IMR-90 (cell line): Measurements from ENCODE around the gene BRME1. TPM values are rescaled to one million over a fixed set of nuclear protein-coding genes. Genes with fewer than 3 reads are reported as not detected.
A peak's percentile ranks its signal among the peaks of the same experiment; 100 is the strongest.

Experiments used
- ATAC-seq: fragments of 200-7000 bp; cut with Tn5 transposase; 2 replicates; pipeline ENCODE4 v1.9.1; 2020; ENCODE audit warnings: low read depth, mild to moderate bottlenecking, moderate library complexity
- BruUV-seq: library from RNA; stranded (reverse); fragments of 400-500 nt; replicated peaks from 2 replicates; lab custom pipeline; 2021; lab: Mats Ljungman, UMichigan
- CTCF ChIA-PET: fragments of 300-600 bp; formaldehyde crosslinking; extraction: SDS; loops from one replicate; lab custom pipeline; 2021; ENCODE audit warnings: antibody characterized with exemption; lab: Yijun Ruan, JAX
- POLR2A ChIA-PET: fragments of 300-600 bp; sonication (Branson Sonifier 250); formaldehyde crosslinking; loops from one replicate; lab custom pipeline; 2022; ENCODE audit warnings: antibody characterized with exemption; ENCODE audit not compliant: unreplicated experiment; lab: Charles Lee
- DNase-seq: peaks from one replicate; pipeline ENCODE4 v3.0.0; 2013
- H2AFZ ChIP-seq: replicated peaks from 2 replicates; pipeline ENCODE3; 2013; ENCODE audit warnings: low read length, mild to moderate bottlenecking; ENCODE audit not compliant: poor library complexity
- H2AK5ac ChIP-seq: 2 replicates; pipeline ENCODE4 v1.6.1; 2013; ENCODE audit warnings: low read depth, low read length, inconsistent platforms
- H2AK9ac ChIP-seq: replicated peaks from 2 replicates; pipeline ENCODE3; 2013; ENCODE audit warnings: mild to moderate bottlenecking, low read depth, low read length, moderate library complexity; ENCODE audit not compliant: poor library complexity
- H2BK120ac ChIP-seq: 2 replicates; pipeline ENCODE4 v1.6.1; 2013; ENCODE audit warnings: low read depth, low read length, inconsistent platforms
- H2BK15ac ChIP-seq: 3 replicates; pipeline ENCODE4 v1.6.1; 2013; ENCODE audit warnings: low read depth, low read length, inconsistent platforms
- H2BK20ac ChIP-seq: 2 replicates; pipeline ENCODE4 v1.6.1; 2013; ENCODE audit warnings: low read depth, mild to moderate bottlenecking, inconsistent platforms, low read length, moderate library complexity
- H2BK5ac ChIP-seq: 2 replicates; pipeline ENCODE4 v1.6.1; 2013; ENCODE audit warnings: mild to moderate bottlenecking, low read depth, low read length, inconsistent platforms; ENCODE audit not compliant: poor library complexity, severe bottlenecking
- H3K14ac ChIP-seq: replicated peaks from 2 replicates; pipeline ENCODE4 v1.6.1; 2013; ENCODE audit warnings: low read depth, low read length, inconsistent platforms
- H3K18ac ChIP-seq: 2 replicates; pipeline ENCODE4 v1.6.1; 2013; ENCODE audit warnings: low read depth, low read length, control low read depth
- H3K23ac ChIP-seq: 2 replicates; pipeline ENCODE4 v1.6.1; 2013; ENCODE audit warnings: low read depth, low read length, inconsistent platforms
- H3K27ac ChIP-seq: 2 replicates; pipeline ENCODE4 v1.5.1; 2013; ENCODE audit warnings: mild to moderate bottlenecking, control low read depth, low read length; ENCODE audit not compliant: insufficient read depth
- H3K27me3 ChIP-seq: 2 replicates; pipeline ENCODE4 v1.6.1; 2013; ENCODE audit warnings: low read length; ENCODE audit not compliant: control insufficient read depth, insufficient read depth
- H3K36me3 ChIP-seq: 2 replicates; pipeline ENCODE4 v1.6.1; 2013; ENCODE audit warnings: low read length, mixed read lengths; ENCODE audit not compliant: control insufficient read depth, insufficient read depth
- H3K4ac ChIP-seq: 2 replicates; pipeline ENCODE4 v1.6.1; 2013; ENCODE audit warnings: low read depth, low read length, inconsistent platforms
- H3K4me1 ChIP-seq: 2 replicates; pipeline ENCODE4 v1.6.1; 2013; ENCODE audit warnings: low read length, mixed read lengths; ENCODE audit not compliant: control insufficient read depth, insufficient read depth
- H3K4me2 ChIP-seq: 2 replicates; pipeline ENCODE4 v1.6.1; 2013; ENCODE audit warnings: low read depth, mild to moderate bottlenecking, control low read depth, low read length, moderate library complexity
- H3K4me3 ChIP-seq: 2 replicates; pipeline ENCODE4 v1.5.1; 2013; ENCODE audit warnings: low read depth, mild to moderate bottlenecking, control low read depth, low read length, moderate library complexity; ENCODE audit not compliant: insufficient read depth
- H3K56ac ChIP-seq: 2 replicates; pipeline ENCODE4 v1.6.1; 2013; ENCODE audit warnings: low read length, inconsistent platforms; ENCODE audit not compliant: insufficient read depth; ENCODE audit errors: extremely low read depth
- H3K79me1 ChIP-seq, 2 experiments: 2 replicates each; pipeline ENCODE4 v1.6.1; 2013; ENCODE audit warnings: low read length in 2 of 2, inconsistent platforms in 1 of 2, low read depth in 1 of 2
- H3K9ac ChIP-seq: 2 replicates; pipeline ENCODE4 v1.6.1; 2013; ENCODE audit warnings: low read depth, low read length, control low read depth
- H3K9me1 ChIP-seq: 2 replicates; pipeline ENCODE4 v1.6.1; 2013; ENCODE audit warnings: low read length, inconsistent platforms; ENCODE audit not compliant: insufficient read depth
- H3K9me3 ChIP-seq: 2 replicates; pipeline ENCODE4 v1.6.1; 2013; ENCODE audit warnings: low read length; ENCODE audit not compliant: control insufficient read depth, insufficient read depth
- H4K20me1 ChIP-seq: 2 replicates; pipeline ENCODE4 v1.6.1; 2013; ENCODE audit warnings: low read length, inconsistent platforms; ENCODE audit not compliant: insufficient read depth
- H4K5ac ChIP-seq: 2 replicates; pipeline ENCODE4 v1.6.1; 2013; ENCODE audit warnings: mild to moderate bottlenecking, low read depth, low read length, control low read depth
- H4K8ac ChIP-seq, 2 experiments: 2 replicates each; pipeline ENCODE4 v1.6.1; 2013; ENCODE audit warnings: low read depth in 2 of 2, low read length in 2 of 2, control low read depth in 1 of 2, inconsistent platforms in 1 of 2
- H4K91ac ChIP-seq: 2 replicates; pipeline ENCODE4 v1.6.1; 2013; ENCODE audit warnings: low read depth, low read length, inconsistent platforms; ENCODE audit not compliant: insufficient read depth
- ELK1 ChIP-seq: fragments of 150-350 bp; IDR thresholded peaks from 2 replicates; pipeline ENCODE4 v1.6.1; 2016; ENCODE audit warnings: low read depth, mild to moderate bottlenecking, low read length, moderate library complexity, borderline replicate concordance
- MAFK ChIP-seq: IDR thresholded peaks from 2 replicates; pipeline ENCODE4 v1.6.1; 2012; ENCODE audit warnings: low read depth, low read length, improper control_type of control experiment
- MAZ ChIP-seq: IDR thresholded peaks from 2 replicates; pipeline ENCODE4 v1.6.1; 2012; ENCODE audit warnings: low read depth, mild to moderate bottlenecking, low read length, improper control_type of control experiment, moderate library complexity, borderline replicate concordance
- MXI1 ChIP-seq: IDR thresholded peaks from 2 replicates; pipeline ENCODE4 v1.6.1; 2012; ENCODE audit warnings: low read depth, mild to moderate bottlenecking, low read length, moderate library complexity, borderline replicate concordance
- POLR2A ChIP-seq: IDR thresholded peaks from 2 replicates; pipeline ENCODE4 v1.6.1; 2012; ENCODE audit warnings: mild to moderate bottlenecking, low read depth, low read length
- RCOR1 ChIP-seq: IDR thresholded peaks from 2 replicates; pipeline ENCODE4 v1.6.1; 2012; ENCODE audit warnings: mild to moderate bottlenecking, low read length, improper control_type of control experiment; ENCODE audit not compliant: insufficient replicate concordance
- USF2 ChIP-seq: fragments of 150-350 bp; IDR thresholded peaks from 2 replicates; pipeline ENCODE4 v1.6.1; 2017; ENCODE audit warnings: mild to moderate bottlenecking, antibody characterized with exemption, low read length, low read depth
- WGBS, 2 experiments: methylation state at CpG; one replicate each; pipeline versions ENCODE4 v1.1.5 to v1.1.7; 2013; ENCODE audit warnings: missing lambda C conversion rate in 2 of 2; ENCODE audit not compliant: insufficient read length in 1 of 2; ENCODE audit errors: extremely low coverage in 2 of 2; 5-methylcytosine and 5-hydroxymethylcytosine counted together
- dilution Hi-C: fragments of 300-500 bp; cut with HindIII; formaldehyde crosslinking; loops from one replicate; pipeline ENCODE4 v1.14.3; 2018; ENCODE audit warnings: low sequenced_read_pairs; ENCODE audit not compliant: unreplicated experiment
- in situ Hi-C: fragments of 300-500 bp; cut with MboI; formaldehyde crosslinking; loops from 3 replicates; pipeline ENCODE4 v1.14.3; 2019; ENCODE audit warnings: low sequenced_read_pairs, inconsistent platforms, mixed read lengths
- intact Hi-C: fragments of 100-400 bp; cut with micrococcal nuclease; formaldehyde crosslinking; loops from 2 replicates; pipeline ENCODE4 v1.10.0; 2022
- polyA plus RNA-seq, 3 experiments: library from polyadenylated mRNA; depleted of rRNA; stranded (reverse); fragments of >200 nt; gene quantifications; 2 replicates each; pipeline ENCODE4 v1.2.3, GENCODE V29; 2012; ENCODE audit warnings: low replicate concordance in 1 of 3
- total RNA-seq: library from RNA; depleted of rRNA; stranded (reverse); fragments of >200 nt; gene quantifications from 2 replicates; pipeline ENCODE4 v1.2.3, GENCODE V29; 2012

Gene BRME1
- total and polyA plus RNA-seq, 2 of the 4 experiments (the other 2 are of a cell fraction) = 0.18 to 0.38 TPM

DNA sequence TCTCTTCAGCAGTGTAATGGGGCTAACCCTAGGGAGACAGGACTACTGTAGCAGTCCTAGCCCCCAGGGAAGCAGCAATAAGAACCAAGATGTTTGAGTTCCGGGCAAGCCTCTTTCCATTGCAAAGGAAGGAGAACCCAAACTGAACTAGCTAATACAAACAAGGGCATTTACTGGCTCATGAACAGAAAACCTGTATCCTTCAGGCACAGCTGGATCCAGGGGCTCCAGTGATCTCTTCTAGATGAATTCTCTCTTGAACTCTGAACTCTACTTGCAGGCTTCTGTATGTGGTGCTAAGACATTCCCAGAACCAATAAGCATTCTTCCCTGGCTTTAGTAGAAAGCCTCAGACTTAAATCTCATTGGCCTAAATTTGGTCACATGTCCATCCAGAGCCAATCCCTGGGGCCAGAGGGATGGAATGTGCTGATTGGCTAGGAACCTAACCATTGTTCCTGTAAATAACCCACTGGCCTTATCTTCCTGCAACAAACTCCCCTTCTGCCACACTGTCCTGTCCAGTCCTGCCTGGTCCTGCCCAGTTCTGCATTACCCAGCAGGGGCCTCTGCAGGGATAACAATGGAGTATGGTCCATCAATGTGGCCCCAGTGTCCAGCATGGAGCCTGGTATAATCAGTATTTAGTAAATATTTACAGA, 36.2 kb upstream of the BRME1 start:
- Histone ChIP-seq H4K8ac (no peak overlapping the region), H3K27me3 (no peaks in the 10 kb centered on the region; the same call in 1 of the 2 replicates), H3K27ac (no peak overlapping the region), H4K91ac (no peak overlapping the region), H3K9me1 (no peaks in the 10 kb centered on the region), H2BK120ac (no peak overlapping the region), H3K23ac (no peak overlapping the region), H3K36me3 (no peaks in the 10 kb centered on the region), H3K18ac (no peak overlapping the region), H2AK9ac (no peak overlapping the region), H3K4me3 (no peak overlapping the region), H2BK15ac (no peak overlapping the region), H3K9ac (no peak overlapping the region), H3K4me2 (no peak overlapping the region), H4K20me1 (no peaks in the 10 kb centered on the region), H2AK5ac (no peak overlapping the region), H3K14ac (no peak overlapping the region), H4K5ac (no peak overlapping the region), H2BK20ac (no peak overlapping the region), H3K9me3 (no peaks in the 10 kb centered on the region), H3K4ac (no peak overlapping the region), H2AFZ (peak overlapping the region; percentile 67), H3K4me1 (peaks cover 5% of the 10 kb centered on the region), H3K79me1 (peaks cover 0 to 4% of the 10 kb centered on the region in 2 experiments; a peak in 1 of 4 replicates), H2BK5ac (no peak overlapping the region), H3K56ac (no peak overlapping the region)
- intact Hi-C loops = no loop called here
- ATAC-seq (no peak), DNase-seq (no peak)
- in situ Hi-C loops = no loop called here
- CTCF ChIA-PET = no interaction called here
- WGBS, 2 experiments = no CpG with 5 or more reads among the region's 1 CpG
- no TSS peak for BruUV-seq
- dilution Hi-C loops = no loop called here
- POLR2A ChIA-PET = no interaction called here
- TF ChIP-seq MAZ = no peak
- no peak for TF ChIP-seq ELK1
- peak; percentile 77 for TF ChIP-seq USF2
- TF ChIP-seq POLR2A = no peak
- no peak for TF ChIP-seq RCOR1
- no peak for TF ChIP-seq MAFK
- no peak for TF ChIP-seq MXI1
